ENCODE measurements around the gene ZNF292.

DNA sequence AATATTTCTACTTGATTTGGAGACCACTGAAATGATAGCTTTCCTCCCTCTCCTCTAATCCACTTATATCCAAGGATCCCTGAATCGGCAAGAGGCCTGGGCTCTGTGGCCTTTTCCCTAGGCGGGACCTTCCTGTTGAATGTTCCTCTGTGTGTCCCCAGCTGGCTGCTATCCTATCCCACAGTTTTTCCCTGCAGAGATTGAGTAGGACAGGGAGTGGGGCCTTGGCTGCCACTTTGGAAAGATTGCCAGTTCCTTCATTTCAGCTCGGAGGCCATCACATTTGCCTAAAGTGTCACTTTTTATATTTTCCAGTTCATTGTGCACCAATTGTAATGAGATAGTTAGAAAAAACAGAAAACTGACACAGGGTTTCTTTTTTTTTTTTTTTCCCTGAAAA lies 128.1 kb downstream of the ZNF292 start:
- TF ChIP-seq, protein P1, sequence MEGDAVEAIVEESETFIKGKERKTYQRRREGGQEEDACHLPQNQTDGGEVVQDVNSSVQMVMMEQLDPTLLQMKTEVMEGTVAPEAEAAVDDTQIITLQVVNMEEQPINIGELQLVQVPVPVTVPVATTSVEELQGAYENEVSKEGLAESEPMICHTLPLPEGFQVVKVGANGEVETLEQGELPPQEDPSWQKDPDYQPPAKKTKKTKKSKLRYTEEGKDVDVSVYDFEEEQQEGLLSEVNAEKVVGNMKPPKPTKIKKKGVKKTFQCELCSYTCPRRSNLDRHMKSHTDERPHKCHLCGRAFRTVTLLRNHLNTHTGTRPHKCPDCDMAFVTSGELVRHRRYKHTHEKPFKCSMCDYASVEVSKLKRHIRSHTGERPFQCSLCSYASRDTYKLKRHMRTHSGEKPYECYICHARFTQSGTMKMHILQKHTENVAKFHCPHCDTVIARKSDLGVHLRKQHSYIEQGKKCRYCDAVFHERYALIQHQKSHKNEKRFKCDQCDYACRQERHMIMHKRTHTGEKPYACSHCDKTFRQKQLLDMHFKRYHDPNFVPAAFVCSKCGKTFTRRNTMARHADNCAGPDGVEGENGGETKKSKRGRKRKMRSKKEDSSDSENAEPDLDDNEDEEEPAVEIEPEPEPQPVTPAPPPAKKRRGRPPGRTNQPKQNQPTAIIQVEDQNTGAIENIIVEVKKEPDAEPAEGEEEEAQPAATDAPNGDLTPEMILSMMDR (conservative IDR thresholded peaks at IDR 0.05; ENCODE audit: low read depth, low read length): no peak
- no peak for TF ChIP-seq EZH2 (IDR thresholded peaks at IDR 0.05; ENCODE audit: borderline replicate concordance, low read depth, low read length, poor library complexity, severe bottlenecking)

Data from A673 (cell line).